ENCODE data around the gene GRAMD2B.
A peak's percentile ranks its signal among the peaks of the same experiment; 100 is the strongest.
"Not testable (repeated sequence)": the region's sequence is repeated elsewhere in the genome, so short reads cannot be mapped to it uniquely, and the experiment has no call there.

GRAMD2B gene

GRCh38 chr5:126413856-126414255, 9.4 kb upstream of the GRAMD2B start:
- no peak for DNase-seq

GRCh38 chr5:126414874-126415502, 8.2 kb upstream of the GRAMD2B start:
- DNase-seq = peak in 1 of 2 experiments; percentile 0

- no peak for DNase-seq
Measured at GRCh38 chr5:126415789-126416188, 7.4 kb upstream of the GRAMD2B start.

- DNase-seq = no peak
Measured at GRCh38 chr5:126416266-126416925, 6.8 kb upstream of the GRAMD2B start.

GRCh38 chr5:126417178-126417577, 6.0 kb upstream of the GRAMD2B start:
- DNase-seq = no peak

GRCh38 chr5:126419102-126419501, 4.1 kb upstream of the GRAMD2B start:
- DNase-seq = no peak

GRCh38 chr5:126428421-126428820, 5.2 kb downstream of the GRAMD2B start:
- no peak for DNase-seq

GRCh38 chr5:126430631-126431030, 7.4 kb downstream of the GRAMD2B start:
- DNase-seq = no peak

GRCh38 chr5:126433701-126434100, 10.5 kb downstream of the GRAMD2B start:
- DNase-seq = no peak

GRCh38 chr5:126435261-126435660, 12.1 kb downstream of the GRAMD2B start:
- DNase-seq = no peak

GRCh38 chr5:126435714-126436113, 12.5 kb downstream of the GRAMD2B start:
- DNase-seq = no peak

GRCh38 chr5:126437721-126438120, 14.5 kb downstream of the GRAMD2B start:
- no peak for DNase-seq

GRCh38 chr5:126438267-126438666, 15.1 kb downstream of the GRAMD2B start:
- DNase-seq = no peak

GRCh38 chr5:126438868-126439267, 15.7 kb downstream of the GRAMD2B start:
- DNase-seq = no peak

- not testable (repeated sequence) for DNase-seq
Measured at GRCh38 chr5:126439724-126440123, 16.5 kb downstream of the GRAMD2B start.

GRCh38 chr5:126441230-126441629, 18.0 kb downstream of the GRAMD2B start:
- DNase-seq = no peak

GRCh38 chr5:126443374-126443851, 20.2 kb downstream of the GRAMD2B start:
- no peak for DNase-seq

- no peak for DNase-seq
Measured at GRCh38 chr5:126444137-126444536, 20.9 kb downstream of the GRAMD2B start.

GRCh38 chr5:126445502-126446174, 22.4 kb downstream of the GRAMD2B start:
- no peak for DNase-seq

- no peak for DNase-seq
Measured at GRCh38 chr5:126446498-126447224, 23.5 kb downstream of the GRAMD2B start.

- no peak for DNase-seq
Measured at GRCh38 chr5:126448720-126449119, 25.5 kb downstream of the GRAMD2B start.

- no peak for DNase-seq
Measured at GRCh38 chr5:126449751-126450271, 26.6 kb downstream of the GRAMD2B start.

GRCh38 chr5:126450346-126450745, 27.1 kb downstream of the GRAMD2B start:
- DNase-seq = no peak

Data from NCI-H446 (cell line).